22Rv1 (cell line): ENCODE data around the gene HOXD12.

Experiments
- ZFX ChIP-seq: fragments of 450-650 bp; IDR thresholded peaks from 2 replicates; pipeline ENCODE4 v1.6.1; 2017; ENCODE audit warnings: antibody characterized with exemption, borderline replicate concordance
- TF ChIP-seq, protein P1 (sequence below): fragments of 450-650 bp; IDR thresholded peaks from 2 replicates; pipeline ENCODE4 v1.5.1; 2017; ENCODE audit warnings: mild to moderate bottlenecking

- TF ChIP-seq, protein P1, sequence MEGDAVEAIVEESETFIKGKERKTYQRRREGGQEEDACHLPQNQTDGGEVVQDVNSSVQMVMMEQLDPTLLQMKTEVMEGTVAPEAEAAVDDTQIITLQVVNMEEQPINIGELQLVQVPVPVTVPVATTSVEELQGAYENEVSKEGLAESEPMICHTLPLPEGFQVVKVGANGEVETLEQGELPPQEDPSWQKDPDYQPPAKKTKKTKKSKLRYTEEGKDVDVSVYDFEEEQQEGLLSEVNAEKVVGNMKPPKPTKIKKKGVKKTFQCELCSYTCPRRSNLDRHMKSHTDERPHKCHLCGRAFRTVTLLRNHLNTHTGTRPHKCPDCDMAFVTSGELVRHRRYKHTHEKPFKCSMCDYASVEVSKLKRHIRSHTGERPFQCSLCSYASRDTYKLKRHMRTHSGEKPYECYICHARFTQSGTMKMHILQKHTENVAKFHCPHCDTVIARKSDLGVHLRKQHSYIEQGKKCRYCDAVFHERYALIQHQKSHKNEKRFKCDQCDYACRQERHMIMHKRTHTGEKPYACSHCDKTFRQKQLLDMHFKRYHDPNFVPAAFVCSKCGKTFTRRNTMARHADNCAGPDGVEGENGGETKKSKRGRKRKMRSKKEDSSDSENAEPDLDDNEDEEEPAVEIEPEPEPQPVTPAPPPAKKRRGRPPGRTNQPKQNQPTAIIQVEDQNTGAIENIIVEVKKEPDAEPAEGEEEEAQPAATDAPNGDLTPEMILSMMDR, result no peak
- no peak for TF ChIP-seq ZFX
Measured at GRCh38 chr2:176130957-176131847, 31.6 kb downstream of the HOXD12 start.
